ENCODE data around the gene DENND2A.

DNA sequence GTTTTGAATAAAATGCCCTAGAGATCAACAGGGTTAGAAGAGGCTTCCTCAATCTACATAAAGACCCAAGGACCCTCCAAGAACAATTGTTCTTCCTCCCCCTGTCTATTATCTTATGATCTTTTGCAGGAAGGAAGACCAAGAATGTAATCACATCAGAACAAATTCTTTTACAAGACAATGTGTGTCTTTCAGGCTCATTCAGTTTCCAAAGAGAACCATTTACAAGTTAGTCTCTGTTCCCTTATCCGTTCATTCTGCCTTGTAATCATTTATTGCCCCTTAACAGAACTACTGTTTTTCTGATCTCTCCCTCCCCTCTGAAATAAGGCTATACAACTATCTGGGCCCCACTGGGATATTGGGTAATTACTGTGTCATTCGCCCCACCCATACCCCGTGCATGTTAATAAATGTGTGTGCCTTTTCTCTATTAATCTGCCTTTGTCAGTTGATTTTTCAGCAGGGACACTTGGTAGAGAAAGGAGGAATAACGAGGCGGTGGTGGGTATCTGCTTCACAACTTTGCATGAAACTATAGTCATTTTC, 155.6 kb downstream of the DENND2A start:
- TF ChIP-seq, protein P1, sequence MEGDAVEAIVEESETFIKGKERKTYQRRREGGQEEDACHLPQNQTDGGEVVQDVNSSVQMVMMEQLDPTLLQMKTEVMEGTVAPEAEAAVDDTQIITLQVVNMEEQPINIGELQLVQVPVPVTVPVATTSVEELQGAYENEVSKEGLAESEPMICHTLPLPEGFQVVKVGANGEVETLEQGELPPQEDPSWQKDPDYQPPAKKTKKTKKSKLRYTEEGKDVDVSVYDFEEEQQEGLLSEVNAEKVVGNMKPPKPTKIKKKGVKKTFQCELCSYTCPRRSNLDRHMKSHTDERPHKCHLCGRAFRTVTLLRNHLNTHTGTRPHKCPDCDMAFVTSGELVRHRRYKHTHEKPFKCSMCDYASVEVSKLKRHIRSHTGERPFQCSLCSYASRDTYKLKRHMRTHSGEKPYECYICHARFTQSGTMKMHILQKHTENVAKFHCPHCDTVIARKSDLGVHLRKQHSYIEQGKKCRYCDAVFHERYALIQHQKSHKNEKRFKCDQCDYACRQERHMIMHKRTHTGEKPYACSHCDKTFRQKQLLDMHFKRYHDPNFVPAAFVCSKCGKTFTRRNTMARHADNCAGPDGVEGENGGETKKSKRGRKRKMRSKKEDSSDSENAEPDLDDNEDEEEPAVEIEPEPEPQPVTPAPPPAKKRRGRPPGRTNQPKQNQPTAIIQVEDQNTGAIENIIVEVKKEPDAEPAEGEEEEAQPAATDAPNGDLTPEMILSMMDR (IDR thresholded peaks at IDR 0.05; ENCODE audit: low read depth, low read length): no peak
- TF ChIP-seq POLR2A (IDR thresholded peaks at IDR 0.05; ENCODE audit: extremely low read depth, insufficient read length) (no peak), MAX (IDR thresholded peaks at IDR 0.05; ENCODE audit: low read depth, low read length) (no peak)

All from NB4 (cell line).